Left lobe of liver (tissue), 2 donors: ENCODE results near the gene NAA40. TPM values are rescaled to one million over a fixed set of nuclear protein-coding genes. Genes with fewer than 3 reads are reported as not detected.

Experiments used
- ATAC-seq: fragments of 200-7000 bp; cut with Tn5 transposase; one replicate; pipeline ENCODE4 v1.9.1; 2020; ENCODE audit warnings: mild to moderate bottlenecking, moderate library complexity
- DNase-seq: peaks from one replicate; pipeline ENCODE4 v3.0.0-alpha.2; 2020; ENCODE audit warnings: low spot score
- total RNA-seq: library from RNA; stranded (reverse); gene quantifications from one replicate; pipeline ENCODE4 v1.2.1, GENCODE V29; 2021
- donor health status: DM: no; HTN: no; CAD: no; lungs with moderate emphysema.
- donor health status: DM: no; HTN: yes; CAD: no.

NAA40 gene
- total RNA-seq, 1 donor from 2014 or later = 4.2 TPM

- DNase-seq (no peak), ATAC-seq (no peak)
Measured at GRCh38 chr11:63912678-63913077, 26.1 kb upstream of the NAA40 start.

GRCh38 chr11:63913866-63914830 is 24.7 kb upstream of the NAA40 start:
- no peak for DNase-seq
- no peak for ATAC-seq

GRCh38 chr11:63914896-63915691 is 23.7 kb upstream of the NAA40 start:
- no peak for ATAC-seq
- DNase-seq = no peak

- ATAC-seq (no peak), DNase-seq (no peak)
Measured at GRCh38 chr11:63915961-63916836, 22.6 kb upstream of the NAA40 start.

GRCh38 chr11:63916837-63917691 is 21.7 kb upstream of the NAA40 start, which contains the start of gene RCOR2:
RCOR2 (minus strand) TSS chr11:63917164; CDS start chr11:63916456, 708 bp downstream.
- DNase-seq = peak; percentile 58
- ATAC-seq = peak; percentile 55

- no peak for DNase-seq
- ATAC-seq = peak; percentile 39
Measured at GRCh38 chr11:63917692-63918506, 20.9 kb upstream of the NAA40 start.

GRCh38 chr11:63918507-63919191 is 20.2 kb upstream of the NAA40 start:
- DNase-seq = no peak
- ATAC-seq = no peak

GRCh38 chr11:63919267-63920125 is 19.3 kb upstream of the NAA40 start:
- DNase-seq = no peak
- ATAC-seq = no peak

- ATAC-seq (peak; percentile 63), DNase-seq (peak; percentile 62)
Measured at GRCh38 chr11:63920126-63920938, 18.5 kb upstream of the NAA40 start.

- DNase-seq = no peak
- no peak for ATAC-seq
Measured at GRCh38 chr11:63920939-63921417, 17.8 kb upstream of the NAA40 start.

GRCh38 chr11:63922673-63923192 is 16.1 kb upstream of the NAA40 start:
- ATAC-seq (no peak), DNase-seq (no peak)

GRCh38 chr11:63923319-63923718 is 15.5 kb upstream of the NAA40 start:
- DNase-seq = no peak
- no peak for ATAC-seq

GRCh38 chr11:63929616-63930015 is 9.2 kb upstream of the NAA40 start:
- DNase-seq (no peak), ATAC-seq (no peak)

GRCh38 chr11:63931045-63931444 is 7.8 kb upstream of the NAA40 start:
- ATAC-seq (no peak), DNase-seq (no peak)

GRCh38 chr11:63931876-63932275 is 6.9 kb upstream of the NAA40 start:
- ATAC-seq (no peak), DNase-seq (no peak)

GRCh38 chr11:63933459-63933858 is 5.3 kb upstream of the NAA40 start:
- ATAC-seq = no peak
- DNase-seq = no peak
